ENCODE measurements around the gene RETREG3. TPM values are rescaled to one million over a fixed set of nuclear protein-coding genes. Genes with fewer than 3 reads are reported as not detected.
"Not testable (repeated sequence)": the region's sequence is repeated elsewhere in the genome, so short reads cannot be mapped to it uniquely, and the experiment has no call there.

The RETREG3 gene
- total RNA-seq, 4 donors from 2014 or later: 87.9 to 97.0 (median 91.1) TPM

GRCh38 chr17:42618442-42619150 lies 9.4 kb upstream of the RETREG3 start:
- Histone ChIP-seq H3K27ac (no peak overlapping the region), H3K9me3 (no peaks in the 10 kb centered on the region), H3K4me1 (peaks cover 13% of the 10 kb centered on the region), H3K36me3 (peaks cover 27% of the 10 kb centered on the region), H3K27me3 (no peaks in the 10 kb centered on the region), H3K4me3 (no peak overlapping the region)
- DNase-seq (ENCODE audit: low spot score in 2 of 2): no peak
- TF ChIP-seq, protein P1, sequence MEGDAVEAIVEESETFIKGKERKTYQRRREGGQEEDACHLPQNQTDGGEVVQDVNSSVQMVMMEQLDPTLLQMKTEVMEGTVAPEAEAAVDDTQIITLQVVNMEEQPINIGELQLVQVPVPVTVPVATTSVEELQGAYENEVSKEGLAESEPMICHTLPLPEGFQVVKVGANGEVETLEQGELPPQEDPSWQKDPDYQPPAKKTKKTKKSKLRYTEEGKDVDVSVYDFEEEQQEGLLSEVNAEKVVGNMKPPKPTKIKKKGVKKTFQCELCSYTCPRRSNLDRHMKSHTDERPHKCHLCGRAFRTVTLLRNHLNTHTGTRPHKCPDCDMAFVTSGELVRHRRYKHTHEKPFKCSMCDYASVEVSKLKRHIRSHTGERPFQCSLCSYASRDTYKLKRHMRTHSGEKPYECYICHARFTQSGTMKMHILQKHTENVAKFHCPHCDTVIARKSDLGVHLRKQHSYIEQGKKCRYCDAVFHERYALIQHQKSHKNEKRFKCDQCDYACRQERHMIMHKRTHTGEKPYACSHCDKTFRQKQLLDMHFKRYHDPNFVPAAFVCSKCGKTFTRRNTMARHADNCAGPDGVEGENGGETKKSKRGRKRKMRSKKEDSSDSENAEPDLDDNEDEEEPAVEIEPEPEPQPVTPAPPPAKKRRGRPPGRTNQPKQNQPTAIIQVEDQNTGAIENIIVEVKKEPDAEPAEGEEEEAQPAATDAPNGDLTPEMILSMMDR (IDR thresholded peaks at IDR 0.05): peak in 1 of 2 donors; percentile 13
- no peak for TF ChIP-seq EP300 (IDR thresholded peaks at IDR 0.05)
- 59% methylated on average over 9 of the region's 9 CpGs for WGBS

- TF ChIP-seq, protein P1 (IDR thresholded peaks at IDR 0.05): no peak
- TF ChIP-seq POLR2A (IDR thresholded peaks at IDR 0.05) (no peak), EP300 (IDR thresholded peaks at IDR 0.05) (no peak), POLR2AphosphoS5 (IDR thresholded peaks at IDR 0.05) (no peak)
- peaks cover 13% of the 10 kb centered on the region for H3K4me1 ChIP-seq
- H3K27me3 ChIP-seq: no peaks in the 10 kb centered on the region
- H3K27ac ChIP-seq: no peak overlapping the region
- peak in 1 of 2 donors; percentile 32 for DNase-seq (ENCODE audit: low spot score in 2 of 2)
- H3K36me3 ChIP-seq: peaks cover 33% of the 10 kb centered on the region
- H3K9me3 ChIP-seq: no peaks in the 10 kb centered on the region
- no peak overlapping the region for H3K4me3 ChIP-seq
- 51% methylated on average over 3 of the region's 4 CpGs for WGBS
Observed at GRCh38 chr17:42617956-42618431, 8.8 kb upstream of the RETREG3 start.

GRCh38 chr17:42613699-42614295 lies 4.6 kb upstream of the RETREG3 start:
- no peak overlapping the region for H3K27ac ChIP-seq
- H3K9me3 ChIP-seq: no peaks in the 10 kb centered on the region
- peaks cover 47% of the 10 kb centered on the region for H3K36me3 ChIP-seq
- no peaks in the 10 kb centered on the region for H3K27me3 ChIP-seq
- TF ChIP-seq POLR2AphosphoS5 (IDR thresholded peaks at IDR 0.05) (no peak), EP300 (IDR thresholded peaks at IDR 0.05) (no peak), POLR2A (IDR thresholded peaks at IDR 0.05) (no peak)
- TF ChIP-seq, protein P1 (IDR thresholded peaks at IDR 0.05): no peak
- DNase-seq (ENCODE audit: low spot score in 2 of 2): peak in 1 of 2 donors; percentile 56
- H3K4me1 ChIP-seq: peaks cover 20% of the 10 kb centered on the region
- WGBS: 96% methylated on average over 13 of the region's 17 CpGs
- no peak overlapping the region for H3K4me3 ChIP-seq

GRCh38 chr17:42612013-42612412 lies 2.8 kb upstream of the RETREG3 start:
- H3K4me1 ChIP-seq: peaks cover 25% of the 10 kb centered on the region
- H3K4me3 ChIP-seq: no peak overlapping the region
- TF ChIP-seq POLR2A (IDR thresholded peaks at IDR 0.05) (no peak), POLR2AphosphoS5 (IDR thresholded peaks at IDR 0.05) (no peak), EP300 (IDR thresholded peaks at IDR 0.05) (no peak)
- TF ChIP-seq, protein P1 (IDR thresholded peaks at IDR 0.05): no peak
- no peak for DNase-seq (ENCODE audit: low spot score in 2 of 2)
- H3K27me3 ChIP-seq: no peaks in the 10 kb centered on the region
- no peaks in the 10 kb centered on the region for H3K9me3 ChIP-seq
- H3K36me3 ChIP-seq: peaks cover 47% of the 10 kb centered on the region
- 96% methylated on average over 4 of the region's 4 CpGs for WGBS
- no peak overlapping the region for H3K27ac ChIP-seq

GRCh38 chr17:42609814-42610801 lies 934 bp upstream of the RETREG3 start:
- H3K4me3 ChIP-seq: peak overlapping the region; percentile 95
- not testable (repeated sequence) for H3K27me3 ChIP-seq, H3K9me3 ChIP-seq
- peak in 1 of 2 donors; percentile 83 for DNase-seq (ENCODE audit: low spot score in 2 of 2)
- H3K4me1 ChIP-seq: peaks cover 40% of the 10 kb centered on the region
- peak overlapping the region; percentile 79 for H3K27ac ChIP-seq
- H3K36me3 ChIP-seq: peaks cover 35% of the 10 kb centered on the region
- 8% methylated on average over 25 of the region's 42 CpGs for WGBS

Measured in suprapubic skin (tissue), 4 donors.